Endothelial cell of umbilical vein (primary cell): ENCODE data around the gene MPHOSPH8. TPM values are rescaled to one million over a fixed set of nuclear protein-coding genes. Genes with fewer than 3 reads are reported as not detected.
A peak's percentile ranks its signal among the peaks of the same experiment; 100 is the strongest.

Experiments
- BruUV-seq: library from RNA; stranded (reverse); fragments of 400-500 nt; replicated peaks from 2 replicates; lab custom pipeline; 2021; lab: Mats Ljungman, UMichigan
- CTCF ChIA-PET: fragments of 300-600, 350-600 bp; sonication (Branson Sonifier 250); formaldehyde crosslinking; loops from one replicate; lab custom pipeline; 2021; ENCODE audit warnings: antibody characterized with exemption, inconsistent platforms; lab: Charles Lee
- POLR2A ChIA-PET: fragments of 300-600, 350-600 bp; sonication (Branson Sonifier 250); formaldehyde crosslinking; loops from one replicate; lab custom pipeline; 2021; ENCODE audit warnings: antibody characterized with exemption, inconsistent platforms; lab: Charles Lee
- DNase-seq: peaks from one replicate; pipeline ENCODE4 v3.0.0-alpha.2; 2011; ENCODE audit warnings: low read depth, low spot score
- FAIRE-seq: peaks from 2 replicates; lab custom pipeline; 2011; peaks lifted over from hg19 to GRCh38; lab: Jason Lieb, UNC
- H2AFZ ChIP-seq: 2 replicates; pipeline ENCODE4 v1.6.0; 2012; ENCODE audit warnings: low read depth, low read length, control low read depth, inconsistent platforms
- H3K27ac ChIP-seq: 2 replicates; pipeline ENCODE4 v1.5.1; 2011; ENCODE audit warnings: low read depth, mild to moderate bottlenecking, control low read depth, low read length, moderate library complexity; ENCODE audit not compliant: insufficient read depth
- H3K27me3 ChIP-seq, 2 experiments: 2 replicates each; pipeline versions ENCODE4 v1.6.0 to v1.6.1; 2011; ENCODE audit warnings: low read length in 2 of 2, mixed read lengths in 1 of 2; ENCODE audit not compliant: control insufficient read depth in 2 of 2, insufficient read depth in 2 of 2
- H3K36me3 ChIP-seq, 2 experiments: 2 replicates in 1 of 2; 3 replicates in 1 of 2; pipeline ENCODE4 v1.5.1; 2011; ENCODE audit warnings: low read length in 2 of 2, mild to moderate bottlenecking in 1 of 2, moderate library complexity in 1 of 2; ENCODE audit not compliant: control insufficient read depth in 2 of 2, insufficient read depth in 2 of 2; ENCODE audit errors: extremely low read depth in 1 of 2
- H3K4me1 ChIP-seq: 3 replicates; pipeline ENCODE4 v1.5.1; 2011; ENCODE audit warnings: mild to moderate bottlenecking, low read length; ENCODE audit not compliant: control insufficient read depth, insufficient read depth; ENCODE audit errors: extremely low read depth
- H3K4me2 ChIP-seq: 2 replicates; pipeline ENCODE4 v1.6.1; 2011; ENCODE audit warnings: low read length, control low read depth, mixed read lengths; ENCODE audit not compliant: insufficient read depth
- H3K4me3 ChIP-seq, 3 experiments: fragments of 200-600 bp in 1 of 3; sonication (generic), shearing (Covaris generic) in 1 of 3; replicated peaks in 1 of 3; 2 replicates each; pipeline ENCODE4 v1.5.1; 2011 to 2016; ENCODE audit warnings: control low read depth in 3 of 3, low read length in 3 of 3, mild to moderate bottlenecking in 2 of 3, inconsistent platforms in 1 of 3, low read depth in 1 of 3, moderate library complexity in 1 of 3; ENCODE audit not compliant: insufficient read depth in 1 of 3
- H3K79me2 ChIP-seq: 2 replicates; pipeline ENCODE4 v1.6.0; 2012; ENCODE audit warnings: low read length, inconsistent platforms; ENCODE audit not compliant: control insufficient read depth, insufficient read depth
- H3K9ac ChIP-seq: replicated peaks from 2 replicates; pipeline ENCODE3; 2011; ENCODE audit warnings: low read length, control low read depth; ENCODE audit not compliant: insufficient read depth; ENCODE audit errors: extremely low read depth
- H3K9me1 ChIP-seq: replicated peaks from 3 replicates; pipeline ENCODE4 v1.6.0; 2011; ENCODE audit warnings: mild to moderate bottlenecking, low read length; ENCODE audit not compliant: control insufficient read depth, insufficient read depth; ENCODE audit errors: extremely low read depth
- H3K9me3 ChIP-seq: replicated peaks from 2 replicates; pipeline ENCODE4 v1.5.1; 2012; ENCODE audit warnings: low read length, inconsistent platforms; ENCODE audit not compliant: control insufficient read depth, insufficient read depth
- H4K20me1 ChIP-seq: replicated peaks from 2 replicates; pipeline ENCODE3; 2011; ENCODE audit warnings: mild to moderate bottlenecking, low read length; ENCODE audit not compliant: control insufficient read depth, insufficient read depth; ENCODE audit errors: extremely low read depth
- EZH2 ChIP-seq: IDR thresholded peaks from 2 replicates; pipeline ENCODE4 v1.6.1; 2012; ENCODE audit warnings: borderline replicate concordance, low read depth, mild to moderate bottlenecking, moderate library complexity, low read length, inconsistent platforms; ENCODE audit not compliant: severe bottlenecking
- FOS ChIP-seq: IDR thresholded peaks from 2 replicates; pipeline ENCODE4 v1.6.1; 2011; ENCODE audit warnings: mild to moderate bottlenecking, low read length, moderate library complexity, borderline replicate concordance; ENCODE audit not compliant: insufficient read depth
- GATA2 ChIP-seq: IDR thresholded peaks from 2 replicates; pipeline ENCODE4 v1.7.0; 2011; ENCODE audit warnings: low read depth, mild to moderate bottlenecking, moderate library complexity, mixed read lengths, low read length; ENCODE audit not compliant: insufficient read length, insufficient read depth
- JUN ChIP-seq: IDR thresholded peaks from 2 replicates; pipeline ENCODE4 v1.6.1; 2011; ENCODE audit warnings: borderline replicate concordance, low read depth; ENCODE audit not compliant: insufficient read length, insufficient read depth
- MYC ChIP-seq: IDR thresholded peaks from one replicate; pipeline ENCODE4 v1.6.1; 2011; ENCODE audit warnings: mild to moderate bottlenecking, low read depth, low read length
- POLR2A ChIP-seq: IDR thresholded peaks from 2 replicates; pipeline ENCODE4 v1.6.1; 2012; ENCODE audit warnings: low read depth, mild to moderate bottlenecking, control low read depth, low read length
- POLR2AphosphoS5 ChIP-seq: IDR thresholded peaks from 2 replicates; pipeline ENCODE4 v1.6.1; 2012; ENCODE audit warnings: low read depth, mild to moderate bottlenecking, control low read depth, low read length, moderate library complexity; ENCODE audit not compliant: insufficient read depth
- dilution Hi-C: fragments of 300-500 bp; cut with MboI; formaldehyde crosslinking; loops from one replicate; pipeline ENCODE4 v1.15.0; 2019; ENCODE audit warnings: low sequenced_read_pairs; ENCODE audit not compliant: extremely low pct_ligation_motif_present
- intact Hi-C: fragments of 100-400 bp; cut with micrococcal nuclease; formaldehyde crosslinking; loops from one replicate; pipeline ENCODE4 v1.10.0; 2022
- polyA plus RNA-seq, 4 experiments: library from polyadenylated mRNA; depleted of rRNA in 3 of 4; stranded (reverse) in 3 of 4; unstranded in 1 of 4; fragments of >200 nt; gene quantifications; 2 replicates each; pipeline versions ENCODE4 v1.2.1 to v1.2.3, GENCODE V29; 2011 to 2012; ENCODE audit warnings: missing spikeins in 1 of 4
- total RNA-seq: library from RNA; stranded (reverse); gene quantifications from 2 replicates; pipeline ENCODE4 v1.2.3, GENCODE V29; 2021
- TF ChIP-seq, protein P1 (sequence below), 2 donors: IDR thresholded peaks; 1 replicate in 1 of 2; 2 replicates in 1 of 2; pipeline ENCODE4 v1.5.1; 2011; ENCODE audit warnings: low read length in 2 of 2, mild to moderate bottlenecking in 2 of 2, moderate library complexity in 2 of 2, control low read depth in 1 of 2, inconsistent platforms in 1 of 2, low read depth in 1 of 2; ENCODE audit not compliant: insufficient read depth in 1 of 2; ENCODE audit errors: extremely low read depth in 1 of 2
- TF ChIP-seq, protein P2 (sequence below): IDR thresholded peaks from 2 replicates; pipeline ENCODE4 v1.6.1; 2011; ENCODE audit not compliant: insufficient read depth, insufficient read length

MPHOSPH8 gene
- total and polyA plus RNA-seq, 2 donors (not counting 3 experiments of a cell fraction or from before 2014, with no cell fraction given) = 16.2 to 31.5 TPM

DNA sequence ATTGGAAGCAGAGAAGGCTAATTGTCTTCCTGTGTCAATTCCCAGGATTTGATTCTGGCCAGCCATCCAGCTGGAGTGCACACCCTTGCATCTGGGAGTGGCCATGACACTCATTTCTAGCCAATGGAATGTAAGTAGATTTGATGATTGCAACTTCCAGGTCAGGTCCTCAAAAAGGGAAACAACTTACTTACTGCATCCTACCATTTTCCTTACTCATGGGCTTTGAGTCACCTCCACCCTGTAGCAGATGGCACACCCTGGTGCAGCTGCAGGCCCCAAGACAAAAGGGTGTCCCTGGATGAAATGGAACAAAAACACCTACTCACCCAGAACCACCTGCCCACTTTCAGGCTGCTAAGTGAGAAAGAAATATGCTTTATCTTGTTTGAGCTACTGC, 27.3 kb upstream of the MPHOSPH8 start:
- no peak overlapping the region for H3K9ac ChIP-seq
- intact Hi-C loops = no loop called here
- CTCF ChIA-PET = no interaction called here
- POLR2A ChIA-PET = no interaction called here
- TF ChIP-seq, protein P1, sequence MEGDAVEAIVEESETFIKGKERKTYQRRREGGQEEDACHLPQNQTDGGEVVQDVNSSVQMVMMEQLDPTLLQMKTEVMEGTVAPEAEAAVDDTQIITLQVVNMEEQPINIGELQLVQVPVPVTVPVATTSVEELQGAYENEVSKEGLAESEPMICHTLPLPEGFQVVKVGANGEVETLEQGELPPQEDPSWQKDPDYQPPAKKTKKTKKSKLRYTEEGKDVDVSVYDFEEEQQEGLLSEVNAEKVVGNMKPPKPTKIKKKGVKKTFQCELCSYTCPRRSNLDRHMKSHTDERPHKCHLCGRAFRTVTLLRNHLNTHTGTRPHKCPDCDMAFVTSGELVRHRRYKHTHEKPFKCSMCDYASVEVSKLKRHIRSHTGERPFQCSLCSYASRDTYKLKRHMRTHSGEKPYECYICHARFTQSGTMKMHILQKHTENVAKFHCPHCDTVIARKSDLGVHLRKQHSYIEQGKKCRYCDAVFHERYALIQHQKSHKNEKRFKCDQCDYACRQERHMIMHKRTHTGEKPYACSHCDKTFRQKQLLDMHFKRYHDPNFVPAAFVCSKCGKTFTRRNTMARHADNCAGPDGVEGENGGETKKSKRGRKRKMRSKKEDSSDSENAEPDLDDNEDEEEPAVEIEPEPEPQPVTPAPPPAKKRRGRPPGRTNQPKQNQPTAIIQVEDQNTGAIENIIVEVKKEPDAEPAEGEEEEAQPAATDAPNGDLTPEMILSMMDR (IDR thresholded peaks at IDR 0.05; ENCODE audit: extremely low read depth in 1 of 2, insufficient read depth in 1 of 2, low read depth in 1 of 2, low read length in 2 of 2) = no peak
- TF ChIP-seq FOS (no peak), POLR2AphosphoS5 (no peak), JUN (no peak), GATA2 (no peak), POLR2A (no peak), MYC (no peak), EZH2 (no peak)
- TF ChIP-seq, protein P2, sequence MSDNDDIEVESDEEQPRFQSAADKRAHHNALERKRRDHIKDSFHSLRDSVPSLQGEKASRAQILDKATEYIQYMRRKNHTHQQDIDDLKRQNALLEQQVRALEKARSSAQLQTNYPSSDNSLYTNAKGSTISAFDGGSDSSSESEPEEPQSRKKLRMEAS = no peak
- H2AFZ ChIP-seq = no peak overlapping the region
- H3K27ac ChIP-seq = no peak overlapping the region
- no peaks in the 10 kb centered on the region for H3K27me3 ChIP-seq
- DNase-seq (no peak), FAIRE-seq (peak; percentile 63)
- no peaks in the 10 kb centered on the region for H4K20me1 ChIP-seq
- no peak overlapping the region for H3K4me2 ChIP-seq
- peaks cover 6% of the 10 kb centered on the region for H3K79me2 ChIP-seq
- H3K9me1 ChIP-seq = no peaks in the 10 kb centered on the region
- H3K4me1 ChIP-seq = peaks cover 10% of the 10 kb centered on the region
- dilution Hi-C loops = no loop called here
- no peaks in the 10 kb centered on the region for H3K36me3 ChIP-seq
- H3K4me3 ChIP-seq = no peak overlapping the region
- no peaks in the 10 kb centered on the region for H3K9me3 ChIP-seq
- BruUV-seq = no TSS peak
